ENCODE data around the gene PGM5.
"Not testable (repeated sequence)": the region's sequence is repeated elsewhere in the genome, so short reads cannot be mapped to it uniquely, and the experiment has no call there.

The PGM5 gene

GRCh38 chr9:68383894-68384293 lies 27.5 kb downstream of the PGM5 start:
- not testable (repeated sequence) for DNase-seq

- DNase-seq, result not testable (repeated sequence)
These were observed 33.1 kb downstream of the PGM5 start for GRCh38 chr9:68389558-68389957.

GRCh38 chr9:68390737-68391136 lies 34.3 kb downstream of the PGM5 start:
- not testable (repeated sequence) for DNase-seq

- DNase-seq, result not testable (repeated sequence)
These were observed 40.1 kb downstream of the PGM5 start for GRCh38 chr9:68396411-68397094.

GRCh38 chr9:68397095-68397423 lies 40.6 kb downstream of the PGM5 start:
- DNase-seq, result not testable (repeated sequence)

- DNase-seq, result not testable (repeated sequence)
These were observed 41.4 kb downstream of the PGM5 start for GRCh38 chr9:68397796-68398195.

- DNase-seq, result not testable (repeated sequence)
These were observed 41.9 kb downstream of the PGM5 start for GRCh38 chr9:68398324-68398723.

GRCh38 chr9:68404421-68405185 lies 48.2 kb downstream of the PGM5 start:
- not testable (repeated sequence) for DNase-seq

- not testable (repeated sequence) for DNase-seq
These were observed 55.5 kb downstream of the PGM5 start for GRCh38 chr9:68411865-68412264.

- not testable (repeated sequence) for DNase-seq
These were observed 56.3 kb downstream of the PGM5 start for GRCh38 chr9:68412754-68413153.

GRCh38 chr9:68415065-68415464 lies 58.7 kb downstream of the PGM5 start:
- not testable (repeated sequence) for DNase-seq

GRCh38 chr9:68416936-68417564 lies 60.6 kb downstream of the PGM5 start:
- no peak for DNase-seq

GRCh38 chr9:68417762-68418161 lies 61.4 kb downstream of the PGM5 start:
- no peak for DNase-seq

GRCh38 chr9:68418259-68418845 lies 61.9 kb downstream of the PGM5 start:
- DNase-seq, result no peak

GRCh38 chr9:68419901-68420300 lies 63.5 kb downstream of the PGM5 start:
- no peak for DNase-seq

- no peak for DNase-seq
These were observed 70.3 kb downstream of the PGM5 start for GRCh38 chr9:68426755-68427154.

- no peak for DNase-seq
These were observed 71.0 kb downstream of the PGM5 start for GRCh38 chr9:68427216-68427977.

- DNase-seq, result no peak
These were observed 72.1 kb downstream of the PGM5 start for GRCh38 chr9:68428481-68428880.

- DNase-seq, result no peak
These were observed 73.2 kb downstream of the PGM5 start for GRCh38 chr9:68429631-68430030.

GRCh38 chr9:68431307-68431706 lies 74.9 kb downstream of the PGM5 start:
- DNase-seq, result no peak

- no peak for DNase-seq
These were observed 77.2 kb downstream of the PGM5 start for GRCh38 chr9:68433531-68434110.

- DNase-seq, result no peak
These were observed 81.4 kb downstream of the PGM5 start for GRCh38 chr9:68437785-68438184.
